Kidney glomerular epithelial cell (primary cell): Measurements from ENCODE around the gene NIT1.

Experiments
- DNase-seq: peaks from one replicate; lab custom pipeline; 2025; lab: John Stamatoyannopoulos, UW

NIT1 gene, protein sequence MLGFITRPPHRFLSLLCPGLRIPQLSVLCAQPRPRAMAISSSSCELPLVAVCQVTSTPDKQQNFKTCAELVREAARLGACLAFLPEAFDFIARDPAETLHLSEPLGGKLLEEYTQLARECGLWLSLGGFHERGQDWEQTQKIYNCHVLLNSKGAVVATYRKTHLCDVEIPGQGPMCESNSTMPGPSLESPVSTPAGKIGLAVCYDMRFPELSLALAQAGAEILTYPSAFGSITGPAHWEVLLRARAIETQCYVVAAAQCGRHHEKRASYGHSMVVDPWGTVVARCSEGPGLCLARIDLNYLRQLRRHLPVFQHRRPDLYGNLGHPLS

DNA sequence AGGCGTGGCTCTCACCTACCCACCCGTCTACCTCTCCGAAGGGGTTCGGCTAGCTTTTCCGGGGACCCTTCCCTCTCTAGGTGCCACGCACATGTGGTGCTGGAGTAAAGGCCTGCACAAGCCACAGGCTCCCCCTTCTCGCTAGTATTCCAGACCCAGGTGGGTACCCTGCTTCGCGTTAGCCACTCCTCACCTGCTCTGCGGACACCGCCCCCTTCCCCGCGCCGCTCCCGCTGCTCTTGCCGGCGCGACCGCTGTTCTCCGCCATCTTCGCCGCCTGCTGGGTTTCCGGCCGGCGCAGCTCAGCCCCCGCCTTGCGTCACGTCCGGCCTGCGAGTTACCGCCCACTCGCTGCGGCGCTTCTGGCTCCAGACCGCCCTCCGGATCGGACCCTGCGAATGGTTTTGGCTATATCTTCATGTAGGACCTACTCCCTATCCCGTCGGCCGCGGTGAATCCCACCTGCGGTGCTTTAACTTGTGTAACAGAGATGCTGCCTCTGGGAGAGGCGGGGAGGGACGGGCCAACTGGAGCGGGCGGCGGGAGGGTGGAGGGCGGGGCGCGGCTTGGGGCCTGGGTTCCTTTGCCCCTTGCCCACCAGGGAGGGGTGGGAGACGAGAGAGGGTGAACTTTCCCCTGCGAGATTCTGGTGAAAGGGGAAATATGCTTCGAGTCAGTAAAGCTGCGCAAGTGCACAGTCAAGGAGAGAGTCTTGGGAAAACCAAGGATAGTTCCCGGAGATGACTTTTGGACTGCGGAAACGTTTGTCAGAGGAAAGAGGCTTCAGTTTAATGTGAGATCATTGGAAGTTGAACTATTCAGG lies at the start of gene NIT1, which contains the start of gene PFDN2:
TSS of gene NIT1 (plus strand) at position 347 of the 823 bp plus-strand sequence. CDS start at position 419, 72 bp downstream.
TSS of gene PFDN2 (minus strand) at position 279 of the 823 bp plus-strand sequence. CDS start at position 268, 11 bp downstream.
- DNase-seq = peak; percentile 63

DNA sequence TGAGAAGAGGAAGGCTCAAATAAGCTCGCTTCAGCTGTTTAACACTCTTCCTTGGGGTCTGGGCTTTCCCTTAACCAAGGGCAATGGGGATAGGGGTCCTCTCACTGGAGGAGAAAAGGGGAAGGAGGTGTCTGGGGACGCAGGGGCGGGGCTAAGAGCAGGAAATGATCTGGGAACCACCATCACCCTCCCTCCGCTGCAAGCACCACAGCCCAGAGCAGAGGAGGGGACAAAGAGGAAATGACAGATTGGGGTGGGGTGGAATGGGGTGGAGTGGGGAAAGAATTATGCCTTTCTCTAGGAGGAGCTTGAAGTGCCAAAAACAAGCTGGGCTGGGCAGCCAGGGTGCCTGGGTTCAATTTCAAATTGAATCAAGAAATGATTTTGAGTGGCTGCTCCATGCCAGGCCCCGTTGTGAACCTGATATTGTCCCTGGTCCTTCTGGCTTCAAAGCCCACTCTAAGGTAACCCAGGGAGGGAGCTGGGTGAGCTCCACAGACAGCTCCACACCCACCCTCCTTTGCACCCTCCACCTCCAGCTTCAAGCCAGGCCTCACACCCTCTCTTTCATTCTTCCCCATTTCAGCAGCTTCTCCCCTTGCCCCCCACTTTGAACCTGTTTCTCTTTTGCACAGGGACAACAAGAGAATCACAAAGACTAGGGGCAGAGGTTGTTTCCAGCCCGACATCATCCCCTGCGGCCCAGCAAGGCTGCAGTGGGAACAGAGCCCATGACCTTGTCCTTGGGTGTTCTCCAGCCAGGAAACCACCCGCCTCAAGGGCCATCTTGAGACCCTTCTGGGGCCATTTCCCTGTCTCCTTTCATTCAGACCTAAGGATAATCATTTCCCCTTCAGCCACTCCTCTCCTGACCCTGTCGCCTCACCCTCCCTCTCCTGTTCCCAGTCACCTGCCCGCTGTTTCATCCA lies 49.3 kb upstream of the NIT1 start:
- DNase-seq = no peak

DNA sequence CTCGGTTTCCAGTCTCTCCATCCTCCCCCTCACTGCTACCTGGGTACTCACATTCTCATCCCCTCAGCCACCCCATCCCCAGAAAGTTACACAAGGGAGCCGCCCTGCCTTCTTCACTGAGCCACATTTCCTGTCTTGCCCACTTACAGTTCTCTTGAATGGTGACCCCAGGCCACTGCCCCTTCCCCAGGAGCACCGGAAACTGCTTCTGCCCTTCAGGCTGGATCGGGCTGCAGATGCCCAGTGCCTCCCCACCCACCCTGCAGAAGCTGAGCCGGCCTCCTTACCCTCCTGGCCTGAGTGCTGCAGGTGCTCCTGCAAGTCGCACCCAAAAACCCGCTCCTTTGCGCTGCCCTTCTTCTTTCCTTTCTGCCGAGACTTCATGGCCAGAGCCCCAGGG lies 48.7 kb upstream of the NIT1 start:
- DNase-seq = no peak

DNA sequence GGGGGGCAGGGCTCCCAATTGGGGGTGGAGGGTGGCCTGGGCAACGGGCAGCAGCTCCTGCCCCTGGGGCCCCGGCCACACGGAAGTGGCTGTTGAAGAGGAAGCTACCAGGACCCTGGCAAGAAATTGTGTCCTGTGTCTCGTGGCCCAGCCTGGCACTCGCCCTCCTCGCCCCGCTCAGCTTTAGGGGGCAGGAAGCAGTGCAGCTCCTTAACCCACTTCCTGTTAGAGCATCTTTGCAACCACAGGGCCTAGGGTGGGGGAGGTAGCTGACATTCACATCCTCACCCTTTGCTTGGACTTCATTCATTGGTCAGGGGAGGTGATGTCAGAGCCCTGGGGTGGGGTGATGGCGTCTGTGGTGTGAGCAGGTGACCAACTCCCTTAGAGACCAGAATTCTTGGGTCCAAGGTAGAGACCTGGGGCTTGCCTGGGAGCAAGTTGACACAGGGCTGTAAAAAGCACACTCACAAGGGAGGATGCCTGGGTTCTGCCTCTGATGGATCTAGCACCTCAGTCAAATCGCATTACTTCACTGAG lies 48.1 kb upstream of the NIT1 start, which contains the start of gene ARHGAP30:
TSS of gene ARHGAP30 (minus strand) at position 161 of the 540 bp plus-strand sequence. CDS start 267 bp downstream, outside the sequence.
- no peak for DNase-seq

DNA sequence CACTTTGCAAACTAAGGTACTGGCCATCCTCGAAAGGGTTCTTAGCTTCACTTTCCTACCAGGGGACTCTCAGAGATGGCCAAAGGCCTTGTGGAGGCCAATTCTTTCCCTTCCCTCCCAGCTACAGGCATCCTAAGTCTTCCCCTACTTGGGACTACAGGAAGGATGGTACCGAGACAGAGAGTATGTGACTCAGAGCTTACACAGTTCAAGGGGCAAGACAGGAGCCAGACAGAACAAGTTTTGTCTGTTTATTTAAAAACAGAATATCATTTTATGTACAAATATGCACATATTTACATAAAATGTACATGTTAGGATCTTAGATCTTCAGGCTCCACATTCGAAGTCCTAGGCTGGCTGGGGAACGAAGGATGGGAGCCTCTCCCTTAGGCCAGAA lies 47.1 kb upstream of the NIT1 start:
- DNase-seq = no peak

DNA sequence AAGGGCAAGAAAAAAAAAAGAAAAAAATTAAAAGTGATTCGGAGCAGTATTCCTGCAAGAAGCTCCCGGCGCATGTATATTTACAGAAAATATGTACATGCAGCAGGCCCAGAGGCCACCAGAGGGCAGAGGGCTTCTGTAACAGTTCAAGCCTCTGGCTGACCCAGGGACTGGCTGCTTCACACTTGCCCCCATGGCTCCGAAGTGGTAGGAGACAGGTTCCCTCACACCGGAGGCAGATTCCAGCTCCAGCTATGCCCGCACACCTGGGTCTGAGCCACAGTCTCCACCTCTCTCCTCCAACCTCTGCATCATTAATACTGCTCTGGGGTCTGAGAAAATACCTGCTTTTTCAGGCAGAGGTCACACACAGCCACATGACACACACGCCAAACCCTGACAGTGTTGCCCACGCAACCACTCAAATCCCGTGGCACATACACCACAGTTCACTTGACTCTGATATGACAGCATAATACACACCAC lies 46.0 kb upstream of the NIT1 start:
- no peak for DNase-seq

DNA sequence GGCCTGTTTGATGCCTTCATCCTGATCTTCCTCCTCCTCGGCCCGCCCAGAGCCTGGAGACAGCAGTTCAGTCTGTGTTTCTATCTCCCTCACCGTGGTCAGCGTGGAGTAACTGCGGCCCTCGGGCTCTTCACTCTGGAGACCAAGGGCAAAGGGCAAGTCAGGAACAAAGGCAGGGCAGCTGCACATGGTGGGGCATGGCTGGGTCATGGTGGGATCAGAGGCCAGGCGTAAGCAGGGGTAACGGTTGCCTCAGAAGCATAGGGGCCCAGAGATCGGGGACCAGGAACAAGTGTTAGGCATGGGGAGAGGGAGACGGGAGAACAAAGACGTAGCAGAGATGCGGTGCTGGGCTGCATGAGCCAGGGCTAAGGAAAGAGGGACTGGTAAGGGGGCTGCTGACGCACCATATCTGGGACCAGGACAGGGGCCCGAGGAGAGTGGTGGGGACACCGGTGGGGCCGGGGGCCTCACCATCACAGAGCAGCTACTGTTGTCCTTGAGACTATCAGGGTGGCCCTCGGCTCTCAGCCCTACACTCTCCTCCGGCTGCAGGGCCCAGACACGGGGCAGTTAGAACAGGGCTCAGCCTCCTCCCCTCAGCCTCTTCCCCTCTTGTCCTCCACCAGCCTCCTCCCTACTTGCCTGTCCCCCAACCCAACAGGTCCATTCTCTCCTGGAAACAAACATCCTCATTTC lies 45.0 kb upstream of the NIT1 start:
- no peak for DNase-seq

DNA sequence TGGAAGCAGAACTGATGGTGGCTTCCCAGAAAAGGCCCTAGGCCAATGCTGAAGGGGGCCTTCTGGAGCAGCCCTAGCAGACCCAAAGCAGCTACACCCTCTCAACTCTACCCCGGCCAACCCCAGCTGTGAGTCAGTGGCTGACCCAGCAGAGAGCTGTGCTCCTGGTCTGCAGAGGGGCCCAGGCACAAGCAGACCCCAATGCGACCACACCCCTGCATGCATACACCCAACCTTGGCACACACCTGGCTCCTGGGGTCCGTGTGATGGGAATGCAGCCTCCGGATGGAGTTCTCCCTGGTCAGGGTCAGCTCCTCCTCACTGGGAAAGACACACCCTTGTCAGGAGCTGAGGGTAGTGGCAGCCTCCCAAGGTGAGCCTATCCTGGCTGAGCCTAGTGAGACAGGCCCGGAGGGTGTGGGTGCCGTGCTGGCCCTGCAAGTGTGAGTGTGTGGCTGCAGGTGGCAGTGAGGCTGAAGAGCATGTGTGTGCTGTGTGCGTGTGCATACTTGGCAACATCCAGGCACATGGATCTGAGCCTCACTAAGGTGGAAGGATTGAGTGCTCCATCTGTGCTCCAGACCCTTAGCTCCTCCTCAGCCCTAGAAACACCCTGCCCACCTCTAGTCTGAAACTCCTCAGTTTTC lies 44.3 kb upstream of the NIT1 start:
- no peak for DNase-seq

DNA sequence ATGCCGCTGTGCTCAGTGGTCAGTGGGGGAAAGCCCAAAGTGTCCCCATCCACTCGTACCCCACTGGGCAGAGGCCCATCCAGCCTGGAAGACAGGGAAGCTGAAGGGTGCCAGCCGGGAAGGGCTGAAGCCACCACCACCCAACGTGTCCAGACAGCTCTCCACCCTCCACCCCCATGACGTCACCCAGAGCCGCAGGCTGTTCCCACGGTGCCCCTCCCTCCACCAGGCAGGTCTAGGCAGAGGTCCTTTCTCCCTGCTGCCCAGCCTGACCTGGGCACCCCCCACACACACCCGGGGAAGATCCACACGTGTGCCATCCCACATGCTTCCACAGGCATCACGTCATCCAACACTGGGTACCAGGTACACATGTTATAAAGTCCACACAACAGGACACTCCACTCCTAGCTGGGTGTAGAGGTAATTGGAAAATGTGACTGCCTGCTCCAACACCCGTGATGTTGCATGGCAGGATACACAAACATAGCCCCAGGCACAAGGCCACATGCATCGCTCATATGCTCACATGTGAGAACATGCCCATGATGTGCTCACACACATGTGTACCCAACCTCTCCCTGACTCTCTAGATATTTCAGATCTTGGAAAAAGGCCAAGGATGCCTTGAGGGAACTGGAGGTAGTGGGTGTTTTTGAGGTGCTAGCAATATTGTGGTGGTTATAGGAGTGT lies 43.1 kb upstream of the NIT1 start:
- DNase-seq = no peak

DNA sequence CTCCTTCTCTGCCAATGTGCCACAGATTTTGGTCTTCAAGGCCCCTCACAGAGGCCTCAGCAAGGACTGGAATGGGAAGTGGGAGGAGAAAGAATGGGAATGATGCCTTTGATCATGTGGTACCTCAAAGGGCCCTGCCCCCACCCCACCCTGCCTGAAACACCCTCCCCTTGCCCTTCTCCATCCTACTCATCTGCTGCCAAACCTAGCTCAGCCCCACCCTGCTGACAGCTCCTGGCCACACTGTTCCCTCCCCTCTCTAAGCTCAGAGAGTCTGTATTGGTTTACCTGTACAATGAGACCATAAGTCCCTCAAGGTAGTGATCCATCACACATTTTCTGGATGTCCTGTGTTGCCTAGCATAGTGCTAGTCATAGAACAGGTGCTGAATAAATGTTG lies 41.5 kb upstream of the NIT1 start:
- no peak for DNase-seq

DNA sequence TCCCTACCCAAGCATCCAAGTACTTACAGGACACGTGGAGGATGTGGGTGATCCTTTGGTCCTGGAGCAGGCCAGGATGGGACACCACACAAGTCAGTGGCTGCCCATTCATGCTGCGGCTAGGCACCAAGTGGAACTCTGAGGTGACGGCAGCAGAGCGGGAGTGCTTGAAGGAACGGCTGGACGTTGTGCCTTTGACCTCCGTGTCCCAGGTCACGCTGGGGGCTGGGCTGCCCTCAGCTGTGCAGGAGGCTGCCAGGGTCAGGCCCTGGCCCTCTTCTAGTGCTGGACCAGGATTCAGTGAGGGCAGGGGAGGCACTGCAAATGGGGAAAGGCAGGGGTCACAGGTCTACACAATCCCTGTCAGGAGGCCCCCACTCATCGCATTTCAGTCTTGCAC lies 40.5 kb upstream of the NIT1 start:
- no peak for DNase-seq

DNA sequence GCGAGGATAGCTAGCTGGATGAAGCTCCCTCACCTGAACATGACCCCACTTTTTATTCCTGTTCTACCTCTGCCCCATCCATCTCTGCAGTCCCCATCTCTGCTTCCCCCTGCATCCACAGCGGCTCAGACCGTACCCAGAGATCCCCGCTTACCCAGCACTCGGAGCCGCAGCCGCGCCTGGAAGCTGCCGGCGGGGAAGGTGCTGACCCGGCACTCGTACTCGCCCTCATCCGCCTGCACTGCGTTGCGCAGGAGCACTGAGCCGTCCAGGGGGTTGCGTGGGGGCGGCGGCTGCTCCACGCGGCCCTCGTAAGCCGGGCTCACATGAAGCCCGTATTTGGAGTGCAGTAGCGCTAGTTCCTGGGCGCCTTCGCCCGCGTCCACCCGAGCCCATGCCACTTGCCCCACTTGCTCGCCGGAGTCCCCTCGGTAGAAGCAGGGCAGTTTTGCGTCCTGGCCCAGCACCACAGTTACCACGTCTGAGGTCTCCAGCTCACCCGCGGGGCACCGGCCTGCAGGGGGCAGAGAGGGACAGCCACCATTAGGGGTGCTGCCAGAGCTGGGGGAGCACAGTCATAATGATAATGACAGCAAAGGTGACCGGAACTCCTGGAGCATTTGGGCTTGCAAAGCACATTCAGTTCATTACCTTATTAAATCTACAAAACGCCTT lies 38.3 kb upstream of the NIT1 start:
- DNase-seq = no peak

DNA sequence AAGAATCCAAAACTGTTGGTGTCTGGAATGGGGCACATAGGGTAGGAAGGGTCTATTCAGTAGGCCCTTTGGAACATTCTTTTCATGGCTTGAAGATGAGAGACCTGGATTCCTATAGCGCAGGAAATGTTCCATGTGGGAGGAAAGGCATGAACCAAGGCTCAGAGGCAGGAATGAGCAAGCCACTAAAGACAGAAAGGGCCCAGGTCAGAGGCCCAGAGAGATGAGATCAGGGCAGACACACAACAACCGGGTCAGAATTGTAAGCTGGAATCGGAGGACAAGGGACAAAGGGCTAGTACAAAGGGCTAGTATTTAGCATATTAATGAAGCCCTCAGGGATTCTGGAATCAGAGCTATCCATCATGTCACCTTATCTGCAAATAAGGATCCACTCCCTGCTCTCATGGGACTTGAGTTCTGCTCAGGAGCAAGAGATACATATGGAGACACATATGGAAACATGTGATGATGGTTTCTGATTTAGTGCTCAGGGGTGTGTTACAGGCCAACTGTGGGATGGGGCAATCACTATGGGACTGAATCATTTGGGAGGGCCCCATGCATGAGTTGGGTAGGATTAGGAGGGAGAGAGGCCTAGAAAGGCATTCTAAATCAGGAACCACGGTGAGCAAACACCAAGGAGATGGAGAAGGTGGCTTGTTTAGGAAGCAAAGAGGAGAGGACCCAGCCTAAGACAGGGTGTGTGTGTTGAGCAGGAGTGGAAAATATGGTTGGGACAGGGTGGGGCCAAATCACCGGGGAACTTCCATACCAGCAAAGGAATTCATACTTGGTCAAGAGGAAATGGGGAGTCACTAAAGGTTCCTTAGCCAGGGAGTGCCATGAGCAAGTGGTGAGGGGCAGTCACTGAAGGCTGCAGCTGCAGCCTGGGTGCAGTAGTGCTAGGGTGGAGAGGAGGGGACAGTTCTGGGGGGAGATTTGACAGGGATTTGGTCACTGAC lies 37.2 kb upstream of the NIT1 start:
- DNase-seq = no peak

DNA sequence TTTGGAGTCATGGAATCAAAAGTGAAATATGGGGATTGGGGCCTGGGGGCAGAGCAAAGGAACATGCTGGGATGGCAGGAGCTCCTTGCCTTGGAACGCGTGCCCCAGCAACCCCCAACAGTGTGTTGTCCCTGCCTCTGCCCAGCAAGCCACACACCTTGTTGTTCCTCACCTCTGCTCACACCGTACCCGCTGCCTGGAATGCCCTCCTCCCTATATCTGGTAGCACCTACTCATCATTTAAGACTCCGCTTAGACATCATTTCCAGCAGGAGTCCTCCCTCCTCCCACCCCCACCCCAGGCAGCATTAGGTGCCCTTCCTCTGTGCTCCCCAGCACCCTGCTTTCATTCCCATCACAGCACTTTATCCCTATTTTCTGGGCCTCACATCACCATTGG lies 36.4 kb upstream of the NIT1 start:
- DNase-seq = no peak

DNA sequence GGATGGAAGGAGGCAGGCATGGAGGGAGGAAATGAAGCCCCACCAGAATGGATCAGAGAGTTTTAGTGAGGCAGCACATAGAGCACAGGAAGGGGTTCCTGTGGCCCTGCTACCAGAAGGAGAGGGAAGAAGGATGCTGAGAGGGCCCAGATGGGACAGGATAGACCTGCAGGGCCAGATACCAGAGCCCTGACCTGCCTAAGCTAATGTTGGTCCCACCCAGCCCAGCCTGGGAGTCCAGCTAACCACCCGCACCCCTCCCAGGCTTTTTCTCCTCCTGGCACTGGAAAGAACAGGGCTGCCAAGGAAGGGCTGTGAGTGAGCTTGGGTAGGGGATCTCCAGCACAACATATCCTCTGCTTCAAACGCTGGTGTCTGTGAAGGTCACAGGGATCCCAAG lies 35.4 kb upstream of the NIT1 start:
- DNase-seq = no peak

DNA sequence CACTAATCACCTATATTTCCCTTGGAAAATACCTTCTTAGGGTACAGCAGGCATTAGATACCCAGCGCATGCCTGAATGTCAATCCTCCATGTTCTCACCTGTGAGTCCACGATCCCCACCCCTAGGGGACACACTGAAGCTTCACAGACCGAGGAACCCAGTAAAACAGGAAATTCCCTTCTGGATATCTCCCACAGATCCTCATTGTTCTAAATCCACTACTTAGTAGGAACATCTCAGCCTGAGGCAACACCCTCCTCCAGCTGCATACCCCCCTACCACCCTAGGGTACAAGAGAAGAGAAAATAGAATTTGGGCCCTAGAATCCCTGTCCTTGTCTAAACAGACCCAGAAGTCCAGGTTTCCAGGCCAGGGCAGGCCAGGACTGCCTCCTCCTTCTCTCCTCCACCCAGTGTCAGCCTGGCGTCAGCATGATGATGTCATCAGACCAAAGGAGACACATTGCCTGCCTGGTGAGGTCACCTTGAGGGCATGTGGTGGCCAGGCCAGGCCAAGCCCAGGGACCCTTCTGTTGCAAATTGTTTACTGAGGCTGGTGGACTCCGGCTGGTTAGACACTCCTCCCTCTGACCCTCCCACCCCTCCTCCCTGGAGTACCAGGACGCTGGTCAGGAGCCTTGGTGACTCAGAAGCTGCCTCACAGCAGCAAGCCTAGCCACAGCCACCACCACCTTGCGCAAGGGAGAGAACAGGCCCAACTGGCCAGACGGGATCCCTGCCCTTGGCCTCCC lies 34.7 kb upstream of the NIT1 start:
- DNase-seq = peak; percentile 81
